WI38 (cell line): ENCODE results near the gene SNX24.

ENCODE experiments used
- H3K4me3 ChIP-seq: 2 replicates; pipeline ENCODE4 v1.5.1; 2011; ENCODE audit warnings: low read depth, mild to moderate bottlenecking, control low read depth, low read length
- CTCF ChIP-seq: IDR thresholded peaks from 2 replicates; pipeline ENCODE4 v1.5.1; 2012; ENCODE audit warnings: low read depth, mild to moderate bottlenecking, control low read depth, low read length

SNX24 gene

GRCh38 chr5:122944051-122944450 lies 98.6 kb downstream of the SNX24 start:
- no peak for TF ChIP-seq CTCF
- H3K4me3 ChIP-seq = no peak overlapping the region

GRCh38 chr5:122947372-122947771 lies 102.0 kb downstream of the SNX24 start:
- H3K4me3 ChIP-seq = no peak overlapping the region
- TF ChIP-seq CTCF = no peak

- no peak overlapping the region for H3K4me3 ChIP-seq
- TF ChIP-seq CTCF = no peak
Observed at GRCh38 chr5:122947772-122948171, 102.4 kb downstream of the SNX24 start.

GRCh38 chr5:122948319-122948718 lies 102.9 kb downstream of the SNX24 start:
- no peak for TF ChIP-seq CTCF
- no peak overlapping the region for H3K4me3 ChIP-seq

- no peak for TF ChIP-seq CTCF
- no peak overlapping the region for H3K4me3 ChIP-seq
Observed at GRCh38 chr5:122951658-122952057, 106.2 kb downstream of the SNX24 start.

GRCh38 chr5:122954719-122955118 lies 109.3 kb downstream of the SNX24 start:
- H3K4me3 ChIP-seq = no peak overlapping the region
- no peak for TF ChIP-seq CTCF

- no peak for TF ChIP-seq CTCF
- H3K4me3 ChIP-seq = no peak overlapping the region
Observed at GRCh38 chr5:122957457-122957856, 112.0 kb downstream of the SNX24 start.
